IMR-90 (cell line): ENCODE data around the gene C16orf89. TPM values are rescaled to one million over a fixed set of nuclear protein-coding genes. Genes with fewer than 3 reads are reported as not detected.

Source experiments
- ATAC-seq: fragments of 200-7000 bp; cut with Tn5 transposase; 2 replicates; pipeline ENCODE4 v1.9.1; 2020; ENCODE audit warnings: low read depth, mild to moderate bottlenecking, moderate library complexity
- BruUV-seq: library from RNA; stranded (reverse); fragments of 400-500 nt; replicated peaks from 2 replicates; lab custom pipeline; 2021; lab: Mats Ljungman, UMichigan
- CTCF ChIA-PET: fragments of 300-600 bp; formaldehyde crosslinking; extraction: SDS; loops from one replicate; lab custom pipeline; 2021; ENCODE audit warnings: antibody characterized with exemption; lab: Yijun Ruan, JAX
- POLR2A ChIA-PET: fragments of 300-600 bp; sonication (Branson Sonifier 250); formaldehyde crosslinking; loops from one replicate; lab custom pipeline; 2022; ENCODE audit warnings: antibody characterized with exemption; ENCODE audit not compliant: unreplicated experiment; lab: Charles Lee
- DNase-seq: peaks from one replicate; pipeline ENCODE4 v3.0.0; 2013
- H2AFZ ChIP-seq: replicated peaks from 2 replicates; pipeline ENCODE3; 2013; ENCODE audit warnings: low read length, mild to moderate bottlenecking; ENCODE audit not compliant: poor library complexity
- H2AK5ac ChIP-seq: 2 replicates; pipeline ENCODE4 v1.6.1; 2013; ENCODE audit warnings: low read depth, low read length, inconsistent platforms
- H2AK9ac ChIP-seq: replicated peaks from 2 replicates; pipeline ENCODE3; 2013; ENCODE audit warnings: mild to moderate bottlenecking, low read depth, low read length, moderate library complexity; ENCODE audit not compliant: poor library complexity
- H2BK120ac ChIP-seq: 2 replicates; pipeline ENCODE4 v1.6.1; 2013; ENCODE audit warnings: low read depth, low read length, inconsistent platforms
- H2BK15ac ChIP-seq: 3 replicates; pipeline ENCODE4 v1.6.1; 2013; ENCODE audit warnings: low read depth, low read length, inconsistent platforms
- H2BK20ac ChIP-seq: 2 replicates; pipeline ENCODE4 v1.6.1; 2013; ENCODE audit warnings: low read depth, mild to moderate bottlenecking, inconsistent platforms, low read length, moderate library complexity
- H2BK5ac ChIP-seq: 2 replicates; pipeline ENCODE4 v1.6.1; 2013; ENCODE audit warnings: mild to moderate bottlenecking, low read depth, low read length, inconsistent platforms; ENCODE audit not compliant: poor library complexity, severe bottlenecking
- H3K14ac ChIP-seq: replicated peaks from 2 replicates; pipeline ENCODE4 v1.6.1; 2013; ENCODE audit warnings: low read depth, low read length, inconsistent platforms
- H3K18ac ChIP-seq: 2 replicates; pipeline ENCODE4 v1.6.1; 2013; ENCODE audit warnings: low read depth, low read length, control low read depth
- H3K23ac ChIP-seq: 2 replicates; pipeline ENCODE4 v1.6.1; 2013; ENCODE audit warnings: low read depth, low read length, inconsistent platforms
- H3K27ac ChIP-seq: 2 replicates; pipeline ENCODE4 v1.5.1; 2013; ENCODE audit warnings: mild to moderate bottlenecking, control low read depth, low read length; ENCODE audit not compliant: insufficient read depth
- H3K27me3 ChIP-seq: 2 replicates; pipeline ENCODE4 v1.6.1; 2013; ENCODE audit warnings: low read length; ENCODE audit not compliant: control insufficient read depth, insufficient read depth
- H3K36me3 ChIP-seq: 2 replicates; pipeline ENCODE4 v1.6.1; 2013; ENCODE audit warnings: low read length, mixed read lengths; ENCODE audit not compliant: control insufficient read depth, insufficient read depth
- H3K4ac ChIP-seq: 2 replicates; pipeline ENCODE4 v1.6.1; 2013; ENCODE audit warnings: low read depth, low read length, inconsistent platforms
- H3K4me1 ChIP-seq: 2 replicates; pipeline ENCODE4 v1.6.1; 2013; ENCODE audit warnings: low read length, mixed read lengths; ENCODE audit not compliant: control insufficient read depth, insufficient read depth
- H3K4me2 ChIP-seq: 2 replicates; pipeline ENCODE4 v1.6.1; 2013; ENCODE audit warnings: low read depth, mild to moderate bottlenecking, control low read depth, low read length, moderate library complexity
- H3K4me3 ChIP-seq: 2 replicates; pipeline ENCODE4 v1.5.1; 2013; ENCODE audit warnings: low read depth, mild to moderate bottlenecking, control low read depth, low read length, moderate library complexity; ENCODE audit not compliant: insufficient read depth
- H3K56ac ChIP-seq: 2 replicates; pipeline ENCODE4 v1.6.1; 2013; ENCODE audit warnings: low read length, inconsistent platforms; ENCODE audit not compliant: insufficient read depth; ENCODE audit errors: extremely low read depth
- H3K79me1 ChIP-seq, 2 experiments: 2 replicates each; pipeline ENCODE4 v1.6.1; 2013; ENCODE audit warnings: low read length in 2 of 2, inconsistent platforms in 1 of 2, low read depth in 1 of 2
- H3K9ac ChIP-seq: 2 replicates; pipeline ENCODE4 v1.6.1; 2013; ENCODE audit warnings: low read depth, low read length, control low read depth
- H3K9me1 ChIP-seq: 2 replicates; pipeline ENCODE4 v1.6.1; 2013; ENCODE audit warnings: low read length, inconsistent platforms; ENCODE audit not compliant: insufficient read depth
- H3K9me3 ChIP-seq: 2 replicates; pipeline ENCODE4 v1.6.1; 2013; ENCODE audit warnings: low read length; ENCODE audit not compliant: control insufficient read depth, insufficient read depth
- H4K20me1 ChIP-seq: 2 replicates; pipeline ENCODE4 v1.6.1; 2013; ENCODE audit warnings: low read length, inconsistent platforms; ENCODE audit not compliant: insufficient read depth
- H4K5ac ChIP-seq: 2 replicates; pipeline ENCODE4 v1.6.1; 2013; ENCODE audit warnings: mild to moderate bottlenecking, low read depth, low read length, control low read depth
- H4K8ac ChIP-seq, 2 experiments: 2 replicates each; pipeline ENCODE4 v1.6.1; 2013; ENCODE audit warnings: low read depth in 2 of 2, low read length in 2 of 2, control low read depth in 1 of 2, inconsistent platforms in 1 of 2
- H4K91ac ChIP-seq: 2 replicates; pipeline ENCODE4 v1.6.1; 2013; ENCODE audit warnings: low read depth, low read length, inconsistent platforms; ENCODE audit not compliant: insufficient read depth
- BHLHE40 ChIP-seq: fragments of 150-350 bp; IDR thresholded peaks from 2 replicates; pipeline ENCODE4 v1.6.1; 2016; ENCODE audit warnings: mild to moderate bottlenecking, low read depth, low read length
- CHD1 ChIP-seq: IDR thresholded peaks from 2 replicates; pipeline ENCODE4 v1.6.1; 2012; ENCODE audit warnings: low read depth, low read length, improper control_type of control experiment
- FOS ChIP-seq: fragments of 150-350 bp; IDR thresholded peaks from 2 replicates; pipeline ENCODE4 v1.6.1; 2016; ENCODE audit warnings: low read depth, low read length
- MXI1 ChIP-seq: IDR thresholded peaks from 2 replicates; pipeline ENCODE4 v1.6.1; 2012; ENCODE audit warnings: low read depth, mild to moderate bottlenecking, low read length, moderate library complexity, borderline replicate concordance
- WGBS, 2 experiments: methylation state at CpG; one replicate each; pipeline versions ENCODE4 v1.1.5 to v1.1.7; 2013; ENCODE audit warnings: missing lambda C conversion rate in 2 of 2; ENCODE audit not compliant: insufficient read length in 1 of 2; ENCODE audit errors: extremely low coverage in 2 of 2; 5-methylcytosine and 5-hydroxymethylcytosine counted together
- dilution Hi-C: fragments of 300-500 bp; cut with HindIII; formaldehyde crosslinking; loops from one replicate; pipeline ENCODE4 v1.14.3; 2018; ENCODE audit warnings: low sequenced_read_pairs; ENCODE audit not compliant: unreplicated experiment
- in situ Hi-C: fragments of 300-500 bp; cut with MboI; formaldehyde crosslinking; loops from 3 replicates; pipeline ENCODE4 v1.14.3; 2019; ENCODE audit warnings: low sequenced_read_pairs, inconsistent platforms, mixed read lengths
- intact Hi-C: fragments of 100-400 bp; cut with micrococcal nuclease; formaldehyde crosslinking; loops from 2 replicates; pipeline ENCODE4 v1.10.0; 2022
- polyA plus RNA-seq, 3 experiments: library from polyadenylated mRNA; depleted of rRNA; stranded (reverse); fragments of >200 nt; gene quantifications; 2 replicates each; pipeline ENCODE4 v1.2.3, GENCODE V29; 2012; ENCODE audit warnings: low replicate concordance in 1 of 3
- total RNA-seq: library from RNA; depleted of rRNA; stranded (reverse); fragments of >200 nt; gene quantifications from 2 replicates; pipeline ENCODE4 v1.2.3, GENCODE V29; 2012
- TF ChIP-seq, protein P1 (sequence below): conservative IDR thresholded peaks from 2 replicates; pipeline ENCODE4 v1.5.1; 2012; ENCODE audit warnings: mild to moderate bottlenecking, low read depth, low read length, improper control_type of control experiment
- TF ChIP-seq, protein P2 (sequence below): fragments of 150-350 bp; IDR thresholded peaks from 2 replicates; pipeline ENCODE4 v1.6.1; 2017; ENCODE audit warnings: mild to moderate bottlenecking, antibody characterized with exemption, low read length, low read depth

C16orf89 gene
- total and polyA plus RNA-seq, 2 of the 4 experiments (the other 2 are of a cell fraction), result 0.17 to 0.18 TPM

GRCh38 chr16:5033256-5034166, 32.2 kb downstream of the C16orf89 start, which contains the start of gene NAGPA:
TSS of gene NAGPA (minus strand) at chr16:5033935. CDS start at chr16:5033914, 21 bp downstream.
- H3K27me3 ChIP-seq, result no peaks in the 10 kb centered on the region
- dilution Hi-C loops (no loop called here), intact Hi-C loops (loop anchor here (5.0 kb wide), 1 partner anchor 186 kb away; the partner anchor contains the start of genes GLYR1 and UBN1), in situ Hi-C loops (no loop called here)
- H3K79me1 ChIP-seq, result peaks cover 3 to 13% of the 10 kb centered on the region in 2 experiments; a peak in 2 of 4 replicates
- ChIA-PET CTCF (no interaction called here), POLR2A (interaction anchor here (0.5 kb wide), 1 partner anchor 27 kb away, joined by 3 read pairs; no protein-coding TSS in a partner anchor)
- peak within 1 kb of the TSS; percentile 98 for H3K4me2 ChIP-seq
- no peak within 1 kb of the TSS for H3K18ac ChIP-seq
- H3K56ac ChIP-seq, result no peak within 1 kb of the TSS
- 1% methylated on average over 83 of the region's 104 CpGs; no CpG with 5 or more reads in 1 of the 2 experiments for WGBS, 2 experiments
- ATAC-seq, result peak; percentile 90
- H3K9ac ChIP-seq, result peak within 1 kb of the TSS; percentile 64
- TF ChIP-seq MXI1 (peak; percentile 54; the same call in 1 of the 2 replicates), FOS (peak; percentile 74), CHD1 (no peak), BHLHE40 (peak; percentile 55; the same call in 1 of the 2 replicates)
- TF ChIP-seq, protein P1, sequence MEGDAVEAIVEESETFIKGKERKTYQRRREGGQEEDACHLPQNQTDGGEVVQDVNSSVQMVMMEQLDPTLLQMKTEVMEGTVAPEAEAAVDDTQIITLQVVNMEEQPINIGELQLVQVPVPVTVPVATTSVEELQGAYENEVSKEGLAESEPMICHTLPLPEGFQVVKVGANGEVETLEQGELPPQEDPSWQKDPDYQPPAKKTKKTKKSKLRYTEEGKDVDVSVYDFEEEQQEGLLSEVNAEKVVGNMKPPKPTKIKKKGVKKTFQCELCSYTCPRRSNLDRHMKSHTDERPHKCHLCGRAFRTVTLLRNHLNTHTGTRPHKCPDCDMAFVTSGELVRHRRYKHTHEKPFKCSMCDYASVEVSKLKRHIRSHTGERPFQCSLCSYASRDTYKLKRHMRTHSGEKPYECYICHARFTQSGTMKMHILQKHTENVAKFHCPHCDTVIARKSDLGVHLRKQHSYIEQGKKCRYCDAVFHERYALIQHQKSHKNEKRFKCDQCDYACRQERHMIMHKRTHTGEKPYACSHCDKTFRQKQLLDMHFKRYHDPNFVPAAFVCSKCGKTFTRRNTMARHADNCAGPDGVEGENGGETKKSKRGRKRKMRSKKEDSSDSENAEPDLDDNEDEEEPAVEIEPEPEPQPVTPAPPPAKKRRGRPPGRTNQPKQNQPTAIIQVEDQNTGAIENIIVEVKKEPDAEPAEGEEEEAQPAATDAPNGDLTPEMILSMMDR, result no peak
- TF ChIP-seq, protein P2, sequence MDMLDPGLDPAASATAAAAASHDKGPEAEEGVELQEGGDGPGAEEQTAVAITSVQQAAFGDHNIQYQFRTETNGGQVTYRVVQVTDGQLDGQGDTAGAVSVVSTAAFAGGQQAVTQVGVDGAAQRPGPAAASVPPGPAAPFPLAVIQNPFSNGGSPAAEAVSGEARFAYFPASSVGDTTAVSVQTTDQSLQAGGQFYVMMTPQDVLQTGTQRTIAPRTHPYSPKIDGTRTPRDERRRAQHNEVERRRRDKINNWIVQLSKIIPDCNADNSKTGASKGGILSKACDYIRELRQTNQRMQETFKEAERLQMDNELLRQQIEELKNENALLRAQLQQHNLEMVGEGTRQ, result peak; percentile 100
- no peaks in the 10 kb centered on the region for H3K9me3 ChIP-seq
- H4K5ac ChIP-seq, result peak within 1 kb of the TSS; percentile 97
- 0 out of 2 replicates have a peak, but pooled peaks cover 1% of the 10 kb centered on the region for H3K36me3 ChIP-seq
- no peaks in the 10 kb centered on the region for H4K20me1 ChIP-seq
- peak within 1 kb of the TSS; percentile 86 for H3K4me3 ChIP-seq
- peak within 1 kb of the TSS; percentile 99 for H2AFZ ChIP-seq
- peaks cover 3% of the 10 kb centered on the region; the same call in 1 of the 2 replicates for H3K4me1 ChIP-seq
- no peak within 1 kb of the TSS for H2BK15ac ChIP-seq
- peak within 1 kb of the TSS; percentile 85 to 92 for H4K8ac ChIP-seq
- H2AK5ac ChIP-seq, result no peak within 1 kb of the TSS
- H3K4ac ChIP-seq, result peak within 1 kb of the TSS; percentile 64
- no TSS peak for BruUV-seq
- H2BK120ac ChIP-seq, result peak within 1 kb of the TSS; percentile 24; the same call in 1 of the 2 replicates
- peaks cover 8% of the 10 kb centered on the region for H3K9me1 ChIP-seq
- peak within 1 kb of the TSS; percentile 13; the same call in 1 of the 2 replicates for H3K23ac ChIP-seq
- peak within 1 kb of the TSS; percentile 21 for H3K14ac ChIP-seq
- H2BK20ac ChIP-seq, result no peak within 1 kb of the TSS
- DNase-seq, result peak; percentile 81
- peak within 1 kb of the TSS; percentile 58 for H3K27ac ChIP-seq
- no peak within 1 kb of the TSS for H2BK5ac ChIP-seq
- peak within 1 kb of the TSS; percentile 85 for H2AK9ac ChIP-seq
- 0 out of 2 replicates have a peak within 1 kb of the TSS, but pooled peaks have one; percentile 37 for H4K91ac ChIP-seq
